ENCODE results near the gene FYB1.

FYB1 gene

GRCh38 chr5:39062530-39062929 lies 156.8 kb downstream of the FYB1 start:
- no peak for ATAC-seq
- TF ChIP-seq CREB5 (CRISPR knock-in tag; IDR thresholded peaks at IDR 0.05; ENCODE audit: low read depth), result no peak
- TF ChIP-seq CSRNP3 (CRISPR knock-in tag; IDR thresholded peaks at IDR 0.05), result no peak
- TF ChIP-seq ZNF565 (CRISPR knock-in tag; conservative IDR thresholded peaks at IDR 0.05; ENCODE audit: low read depth), result no peak
- no peak for TF ChIP-seq TCF4 (CRISPR knock-in tag; IDR thresholded peaks at IDR 0.05; ENCODE audit: borderline replicate concordance)
- TF ChIP-seq OSR1 (CRISPR knock-in tag; IDR thresholded peaks at IDR 0.05), result no peak
- TF ChIP-seq PATZ1 (CRISPR knock-in tag; IDR thresholded peaks at IDR 0.05; ENCODE audit: borderline replicate concordance), result no peak
- no peak for TF ChIP-seq PPARA (CRISPR knock-in tag; IDR thresholded peaks at IDR 0.05; ENCODE audit: borderline replicate concordance)
- no peak for TF ChIP-seq TSHZ2 (CRISPR knock-in tag; IDR thresholded peaks at IDR 0.05)
- no peak for TF ChIP-seq GLIS3 (CRISPR knock-in tag; IDR thresholded peaks at IDR 0.05)
- no peak for TF ChIP-seq ZFP30 (CRISPR knock-in tag; IDR thresholded peaks at IDR 0.05)
- no peak for TF ChIP-seq ARNTL (CRISPR knock-in tag; IDR thresholded peaks at IDR 0.05; ENCODE audit: borderline replicate concordance, low read depth)
- no peak for TF ChIP-seq SNAI2 (CRISPR knock-in tag; IDR thresholded peaks at IDR 0.05)
- TF ChIP-seq ZNF8 (CRISPR knock-in tag; IDR thresholded peaks at IDR 0.05), result no peak
- TF ChIP-seq ZFP3 (CRISPR knock-in tag; IDR thresholded peaks at IDR 0.05), result no peak
- no peak for TF ChIP-seq ISL1 (CRISPR knock-in tag; IDR thresholded peaks at IDR 0.05)
- TF ChIP-seq ZNF70 (CRISPR knock-in tag; IDR thresholded peaks at IDR 0.05), result no peak

- TF ChIP-seq SNAI2 (CRISPR knock-in tag; IDR thresholded peaks at IDR 0.05), result no peak
- TF ChIP-seq CSRNP3 (CRISPR knock-in tag; IDR thresholded peaks at IDR 0.05), result no peak
- TF ChIP-seq TSHZ2 (CRISPR knock-in tag; IDR thresholded peaks at IDR 0.05), result no peak
- TF ChIP-seq OSR1 (CRISPR knock-in tag; IDR thresholded peaks at IDR 0.05), result no peak
- TF ChIP-seq CSDC2 (CRISPR knock-in tag; IDR thresholded peaks at IDR 0.05), result no peak
- TF ChIP-seq ESRRG (CRISPR knock-in tag; IDR thresholded peaks at IDR 0.05), result no peak
- no peak for TF ChIP-seq CREB5 (CRISPR knock-in tag; IDR thresholded peaks at IDR 0.05; ENCODE audit: low read depth)
- no peak for TF ChIP-seq ZFP3 (CRISPR knock-in tag; IDR thresholded peaks at IDR 0.05)
- no peak for TF ChIP-seq BACH2 (CRISPR knock-in tag; IDR thresholded peaks at IDR 0.05; ENCODE audit: borderline replicate concordance)
- no peak for TF ChIP-seq ZNF8 (CRISPR knock-in tag; IDR thresholded peaks at IDR 0.05)
- ATAC-seq, result no peak
Observed at GRCh38 chr5:39062104-39062503, 157.3 kb downstream of the FYB1 start.
